IPS-11a (cell line): ENCODE results near the gene RAB9B.

Source experiments
- H3K4me3 ChIP-seq: one replicate; pipeline ENCODE4 v1.5.1; 2013; ENCODE audit warnings: low read depth, low read length, control low read depth

Gene RAB9B

GRCh38 chrX:103773445-103773844 lies 58.6 kb downstream of the RAB9B start:
- H3K4me3 ChIP-seq: no peak overlapping the region
